GM18511 (cell line): ENCODE data around the gene PAGR1.
"Not testable (repeated sequence)": the region's sequence is repeated elsewhere in the genome, so short reads cannot be mapped to it uniquely, and the experiment has no call there.

Experiments
- ATAC-seq: cut with Tn5 transposase; IDR thresholded peaks from one replicate; pipeline ENCODE4 v1.9.1; 2021; ENCODE audit warnings: mild to moderate bottlenecking, moderate library complexity; ENCODE audit not compliant: unreplicated experiment

Gene PAGR1

DNA sequence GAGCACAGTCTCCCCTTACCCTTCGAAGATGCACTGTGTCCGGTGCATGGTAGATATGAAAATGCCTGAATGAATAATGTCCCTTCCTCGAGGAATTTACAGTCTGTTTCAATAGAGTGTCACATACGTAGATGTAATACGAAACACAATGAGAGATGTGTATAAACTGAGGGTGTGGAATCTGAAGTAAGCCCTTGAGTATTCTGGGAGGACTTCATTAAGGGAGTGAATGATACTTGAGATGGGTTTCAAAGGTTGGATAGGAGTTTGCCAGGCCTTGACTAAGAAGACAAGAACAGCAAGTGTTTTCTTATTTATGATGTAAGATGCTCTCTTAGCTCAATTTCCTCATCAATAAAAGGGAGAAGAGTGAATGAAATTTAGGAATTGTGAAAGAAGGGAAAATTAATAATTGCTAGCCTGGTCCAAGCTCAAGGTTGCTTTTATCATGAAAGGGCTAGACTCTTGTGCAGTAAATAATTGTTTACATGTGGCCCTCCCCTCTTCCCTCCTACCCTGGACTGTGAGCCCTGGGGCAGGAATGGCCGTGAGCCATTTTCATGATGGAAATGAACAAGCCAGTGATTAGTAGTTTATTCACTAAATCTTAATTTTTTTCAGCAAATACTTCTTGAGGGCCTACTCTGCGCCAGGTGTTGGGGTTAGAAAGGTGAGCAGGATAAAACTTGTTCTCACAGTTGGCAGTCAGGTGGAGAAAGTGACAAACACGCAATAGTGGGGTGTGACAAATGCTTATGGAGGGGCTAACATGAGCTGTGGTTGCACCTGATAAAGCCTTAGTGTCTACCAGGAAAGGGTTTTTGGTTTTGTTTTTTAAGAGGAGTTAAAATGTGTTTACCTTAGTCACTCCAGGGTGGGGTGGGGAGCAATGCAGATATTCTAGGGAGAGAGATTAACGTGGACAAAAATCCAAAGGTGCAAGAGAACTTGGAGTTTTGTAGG is 23.8 kb upstream of the PAGR1 start:
- no peak for ATAC-seq

DNA sequence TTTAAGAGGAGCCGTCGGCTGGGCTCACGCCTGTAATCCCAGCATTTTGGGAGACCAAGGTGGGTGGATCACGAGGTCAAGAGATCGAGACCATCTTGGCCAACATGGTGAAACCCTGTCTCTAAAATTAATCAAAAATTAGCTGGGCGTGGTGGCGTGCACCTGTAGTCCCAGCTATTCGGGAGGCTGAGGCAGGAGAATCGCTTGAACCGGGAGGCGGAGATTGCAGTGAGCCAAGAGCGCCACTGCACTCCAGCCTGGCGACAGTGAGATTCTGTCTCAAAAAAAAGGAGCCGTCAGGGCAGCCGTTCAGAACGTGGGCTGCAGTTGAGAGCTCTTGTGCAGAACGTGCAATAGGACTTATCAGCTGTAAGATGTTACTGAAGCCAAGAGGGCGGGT is 22.8 kb upstream of the PAGR1 start:
- ATAC-seq, result not testable (repeated sequence)

DNA sequence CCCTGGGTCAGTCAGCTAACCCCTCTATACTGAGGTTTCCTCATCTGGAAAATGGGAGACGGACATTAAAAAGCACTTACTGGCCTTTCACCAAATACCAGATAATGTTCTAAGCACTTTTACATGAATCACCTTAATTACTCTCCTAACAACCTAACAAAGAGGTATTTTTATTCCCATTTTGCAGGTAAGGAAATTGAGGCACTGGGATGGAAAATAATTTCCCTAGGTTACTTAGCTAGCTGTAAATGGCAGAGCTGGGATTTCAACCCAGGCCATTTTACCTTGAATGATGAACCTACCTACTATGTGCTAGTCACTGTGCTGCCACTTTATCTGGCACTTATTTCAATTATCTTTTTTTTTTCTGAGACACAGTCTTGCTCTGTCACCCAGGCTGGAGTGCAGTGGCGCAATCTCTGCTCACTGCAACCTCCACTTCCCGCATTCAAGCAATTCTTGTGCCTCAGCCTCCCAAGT is 21.7 kb upstream of the PAGR1 start:
- ATAC-seq, result no peak

DNA sequence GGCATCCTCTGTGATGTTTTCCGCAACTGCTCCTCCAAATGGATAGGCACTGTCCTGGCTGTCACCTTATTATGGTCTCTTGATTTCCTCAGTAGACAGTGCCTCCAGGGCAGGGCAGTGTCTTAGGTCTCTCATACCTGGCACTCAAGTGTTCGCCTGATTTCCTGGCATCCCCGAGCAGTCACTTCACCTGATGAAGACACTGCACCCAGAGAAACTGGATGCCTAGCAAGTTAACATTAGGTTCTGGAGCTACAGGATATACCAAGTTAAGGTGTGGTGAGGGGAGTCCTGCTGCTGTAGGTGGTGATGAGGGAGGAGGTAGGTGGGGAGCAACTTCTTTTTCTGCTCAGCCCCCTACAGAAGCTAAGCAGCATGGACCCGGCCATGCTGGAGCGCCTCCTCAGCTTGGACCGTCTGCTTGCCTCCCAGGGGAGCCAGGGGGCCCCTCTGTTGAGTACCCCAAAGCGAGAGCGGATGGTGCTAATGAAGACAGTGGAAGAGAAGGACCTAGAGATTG is 13.5 kb upstream of the PAGR1 start:
- ATAC-seq, result no peak

DNA sequence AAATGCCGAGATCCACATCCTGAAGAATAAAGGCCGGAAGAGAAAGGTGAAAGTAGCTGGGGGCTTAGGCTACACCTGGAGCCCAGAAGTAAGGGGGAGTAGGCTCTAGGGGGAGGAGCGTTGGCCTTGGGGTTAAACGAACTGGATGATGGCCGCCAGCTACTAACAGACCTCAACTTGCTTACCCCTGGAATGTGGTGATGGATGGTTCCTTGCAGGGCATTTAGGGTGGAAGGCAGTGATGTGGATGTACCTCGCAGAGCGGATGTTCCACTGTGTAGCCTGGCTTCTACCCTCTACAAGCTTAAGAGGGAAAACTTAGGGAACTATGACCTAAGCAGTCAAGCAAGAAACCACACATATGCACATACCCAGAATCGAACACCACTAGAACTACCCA is 11.9 kb upstream of the PAGR1 start:
- no peak for ATAC-seq

DNA sequence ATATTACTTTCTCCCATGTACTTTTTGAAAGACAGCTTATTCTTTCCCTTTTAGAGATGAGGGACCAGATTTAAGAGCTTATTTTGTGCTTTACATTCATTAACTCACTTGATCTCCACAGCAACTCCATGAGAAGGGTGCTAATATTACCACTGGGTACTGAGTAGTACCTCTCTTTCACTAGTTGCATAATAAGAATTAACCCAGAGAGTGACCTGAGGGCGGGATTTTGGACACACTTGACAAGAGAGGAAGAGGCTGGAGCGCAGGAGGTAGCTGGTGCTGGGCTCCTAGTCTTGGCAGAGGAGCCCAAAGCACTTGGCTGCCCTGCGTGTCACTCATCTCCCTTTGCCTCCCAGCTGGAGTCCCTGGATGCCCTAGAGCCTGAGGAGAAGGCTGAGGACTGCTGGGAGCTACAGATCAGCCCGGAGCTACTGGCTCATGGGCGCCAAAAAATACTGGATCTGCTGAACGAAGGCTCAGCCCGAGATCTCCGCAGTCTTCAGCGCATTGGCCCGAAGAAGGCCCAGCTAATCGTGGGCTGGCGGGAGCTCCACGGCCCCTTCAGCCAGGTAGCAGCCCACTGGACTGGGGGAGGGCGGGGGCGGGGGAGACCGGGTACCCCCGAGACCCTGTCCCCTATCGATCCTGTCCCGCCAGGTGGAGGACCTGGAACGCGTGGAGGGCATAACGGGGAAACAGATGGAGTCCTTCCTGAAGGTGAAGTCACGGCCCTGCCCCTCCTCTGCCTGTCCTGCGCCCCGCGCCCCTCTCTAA is 11.3 kb upstream of the PAGR1 start:
- no peak for ATAC-seq

DNA sequence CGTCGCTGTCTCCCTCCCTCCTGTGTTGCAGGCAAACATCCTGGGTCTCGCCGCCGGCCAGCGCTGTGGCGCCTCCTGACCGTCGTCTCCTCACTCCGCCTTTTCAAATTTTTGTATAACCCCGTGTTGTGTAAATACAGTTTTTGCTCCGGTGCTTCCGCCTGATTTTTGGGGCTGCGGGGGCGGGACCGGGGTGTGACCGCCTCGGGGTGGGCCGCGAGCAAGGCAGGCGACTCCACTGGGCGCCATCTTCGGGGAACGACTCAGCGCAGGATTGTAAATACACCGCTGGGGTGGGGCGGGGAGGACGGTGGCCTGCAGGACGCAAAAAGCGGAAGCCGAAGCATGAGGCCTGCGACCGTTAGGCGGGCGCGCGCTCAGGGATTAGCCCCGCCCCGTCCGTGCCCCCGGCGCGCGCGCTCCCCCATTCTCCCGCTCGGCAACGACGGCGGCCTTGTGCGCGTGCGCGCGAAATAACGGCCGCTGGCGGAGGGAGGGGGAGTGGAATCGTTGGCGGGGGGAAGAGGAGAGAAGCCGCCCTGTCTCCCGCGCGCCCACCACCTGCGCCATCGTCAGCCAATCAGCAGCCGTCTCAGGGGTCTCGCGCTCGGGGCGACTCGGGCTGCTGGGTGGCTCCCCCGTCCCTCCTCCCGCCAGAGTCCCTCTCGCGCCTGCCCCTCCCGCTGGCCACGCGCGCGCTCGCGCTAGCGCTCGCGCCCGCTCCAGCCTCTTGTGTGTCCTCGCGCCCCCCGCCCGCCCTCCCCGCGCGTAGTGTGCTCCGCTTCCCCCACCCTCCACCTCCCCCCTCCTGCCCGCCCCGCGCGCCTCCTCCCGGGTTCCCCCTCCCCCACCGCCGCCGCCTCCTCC is 10.5 kb upstream of the PAGR1 start:
- ATAC-seq, result peak; percentile 58

DNA sequence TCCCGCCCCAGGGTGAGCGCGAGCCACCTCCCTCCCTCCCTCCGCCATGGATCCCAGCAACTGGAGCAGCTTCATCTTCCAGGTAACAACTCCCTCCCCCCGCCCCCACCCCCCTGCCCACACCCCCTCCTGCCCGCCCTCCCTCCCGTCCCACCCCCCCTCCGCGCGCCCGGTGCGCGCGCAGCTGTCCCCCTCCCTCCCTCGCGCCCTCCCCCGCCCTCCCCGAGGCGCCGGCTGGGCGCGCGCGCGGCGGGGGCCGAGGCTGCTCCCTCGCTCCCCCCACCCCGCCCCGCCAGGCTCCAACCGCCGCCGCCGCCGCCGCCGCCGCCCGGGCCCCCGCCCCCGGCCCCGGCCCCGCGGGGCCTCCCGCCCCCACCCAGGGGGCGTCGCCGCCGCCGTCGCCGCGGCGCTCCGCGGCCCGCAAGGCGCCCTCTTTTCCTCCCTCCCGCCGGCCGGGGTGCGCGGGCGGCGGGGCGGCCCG is 9.8 kb upstream of the PAGR1 start, which contains the start of gene MAZ:
MAZ (plus strand) TSS at position 431 of the 481 bp plus-strand sequence. CDS start 173 bp downstream, outside the sequence.
- no peak for ATAC-seq

DNA sequence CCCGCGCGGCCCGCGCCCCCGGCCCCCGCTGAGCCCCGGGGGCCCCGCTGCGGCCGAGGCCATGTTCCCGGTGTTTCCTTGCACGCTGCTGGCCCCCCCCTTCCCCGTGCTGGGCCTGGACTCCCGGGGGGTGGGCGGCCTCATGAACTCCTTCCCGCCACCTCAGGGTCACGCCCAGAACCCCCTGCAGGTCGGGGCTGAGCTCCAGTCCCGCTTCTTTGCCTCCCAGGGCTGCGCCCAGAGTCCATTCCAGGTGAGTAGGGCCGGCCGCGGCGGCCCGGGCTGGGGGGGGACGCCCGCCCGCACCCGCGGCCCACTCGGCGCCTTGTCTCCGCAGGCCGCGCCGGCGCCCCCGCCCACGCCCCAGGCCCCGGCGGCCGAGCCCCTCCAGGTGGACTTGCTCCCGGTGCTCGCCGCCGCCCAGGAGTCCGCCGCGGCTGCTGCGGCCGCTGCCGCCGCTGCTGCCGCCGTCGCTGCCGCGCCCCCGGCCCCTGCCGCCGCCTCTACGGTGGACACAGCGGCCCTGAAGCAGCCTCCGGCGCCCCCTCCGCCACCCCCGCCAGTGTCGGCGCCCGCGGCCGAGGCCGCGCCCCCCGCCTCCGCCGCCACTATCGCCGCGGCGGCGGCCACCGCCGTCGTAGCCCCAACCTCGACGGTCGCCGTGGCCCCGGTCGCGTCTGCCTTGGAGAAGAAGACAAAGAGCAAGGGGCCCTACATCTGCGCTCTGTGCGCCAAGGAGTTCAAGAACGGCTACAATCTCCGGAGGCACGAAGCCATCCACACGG is 9.1 kb upstream of the PAGR1 start:
- ATAC-seq, result no peak

DNA sequence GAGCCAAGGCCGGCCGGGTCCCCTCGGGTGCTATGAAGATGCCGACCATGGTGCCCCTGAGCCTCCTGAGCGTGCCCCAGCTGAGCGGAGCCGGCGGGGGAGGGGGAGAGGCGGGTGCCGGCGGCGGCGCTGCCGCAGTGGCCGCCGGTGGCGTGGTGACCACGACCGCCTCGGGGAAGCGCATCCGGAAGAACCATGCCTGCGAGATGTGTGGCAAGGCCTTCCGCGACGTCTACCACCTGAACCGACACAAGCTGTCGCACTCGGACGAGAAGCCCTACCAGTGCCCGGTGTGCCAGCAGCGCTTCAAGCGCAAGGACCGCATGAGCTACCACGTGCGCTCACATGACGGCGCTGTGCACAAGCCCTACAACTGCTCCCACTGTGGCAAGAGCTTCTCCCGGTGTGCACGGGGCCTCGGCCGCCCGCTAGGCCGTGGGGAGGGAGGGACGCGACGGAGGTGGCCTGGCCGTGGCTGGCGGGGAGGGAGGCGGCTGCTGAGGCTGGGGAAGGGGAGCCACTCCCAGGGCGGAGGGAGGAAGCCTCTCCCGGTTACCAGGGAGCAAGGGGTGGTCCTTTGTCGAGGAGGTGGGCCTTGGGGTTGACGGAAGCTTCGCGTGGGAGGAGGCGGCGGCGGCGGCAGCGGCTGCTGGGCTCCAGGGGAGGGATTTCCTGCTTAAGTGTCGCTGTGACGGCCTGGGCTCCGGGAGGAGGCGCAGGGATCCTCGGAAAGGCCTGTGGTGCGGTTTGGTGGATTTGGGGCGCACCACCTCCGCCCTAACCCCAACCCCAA is 8.3 kb upstream of the PAGR1 start:
- ATAC-seq, result no peak

DNA sequence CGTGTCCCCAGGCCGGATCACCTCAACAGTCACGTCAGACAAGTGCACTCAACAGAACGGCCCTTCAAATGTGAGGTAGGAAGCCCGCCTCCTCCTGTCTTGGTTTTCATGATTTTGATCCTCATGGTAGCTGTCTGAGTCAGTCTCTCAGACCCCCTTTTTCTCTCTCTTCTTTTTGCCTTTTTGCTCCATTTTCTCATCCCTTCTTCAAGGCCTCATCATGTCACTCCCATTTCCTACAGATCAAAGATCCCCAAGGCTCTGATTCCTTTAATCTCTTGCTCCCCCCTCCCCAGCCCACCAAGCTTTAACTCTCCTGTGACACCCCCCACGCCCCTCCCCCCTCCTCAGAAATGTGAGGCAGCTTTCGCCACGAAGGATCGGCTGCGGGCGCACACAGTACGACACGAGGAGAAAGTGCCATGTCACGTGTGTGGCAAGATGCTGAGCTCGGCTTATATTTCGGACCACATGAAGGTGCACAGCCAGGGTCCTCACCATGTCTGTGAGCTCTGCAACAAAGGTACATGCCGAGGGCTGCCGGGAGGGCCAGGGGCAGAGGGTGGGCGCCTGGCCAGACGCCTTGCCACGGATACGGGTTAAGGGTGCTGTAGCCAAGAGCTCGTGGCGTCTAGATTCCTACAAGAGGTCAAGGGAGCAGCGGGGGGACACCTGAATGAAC is 7.6 kb upstream of the PAGR1 start:
- ATAC-seq, result no peak

DNA sequence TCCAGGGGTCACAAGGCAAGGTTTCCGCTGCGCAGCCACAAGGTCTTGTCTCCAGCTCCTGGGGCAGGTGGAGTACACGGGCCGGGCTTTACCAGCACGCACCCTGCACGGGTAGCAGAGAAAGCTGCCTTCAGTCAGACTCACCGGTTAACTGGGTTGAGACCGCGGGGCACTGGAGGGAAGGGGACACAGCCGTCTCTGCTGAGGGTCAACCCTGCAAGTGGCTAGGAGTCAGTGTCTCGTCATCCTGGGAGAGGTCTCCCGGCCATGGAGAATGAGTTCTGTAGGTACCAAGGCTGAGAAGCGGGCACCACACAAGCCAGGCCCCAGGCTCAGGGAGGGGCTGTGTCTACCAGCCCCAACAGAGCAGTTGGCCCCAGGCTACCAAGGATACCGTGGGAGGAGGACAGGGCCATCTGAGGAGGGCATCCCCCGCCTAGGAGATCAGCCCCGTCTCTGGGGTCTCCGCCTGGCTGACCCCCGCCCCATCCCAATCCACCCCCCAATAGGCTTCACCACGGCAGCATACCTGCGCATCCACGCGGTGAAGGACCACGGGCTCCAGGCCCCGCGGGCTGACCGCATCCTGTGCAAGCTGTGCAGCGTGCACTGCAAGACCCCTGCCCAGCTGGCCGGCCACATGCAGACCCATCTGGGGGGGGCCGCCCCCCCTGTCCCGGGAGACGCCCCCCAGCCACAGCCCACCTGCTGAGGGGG is 6.8 kb upstream of the PAGR1 start:
- no peak for ATAC-seq

DNA sequence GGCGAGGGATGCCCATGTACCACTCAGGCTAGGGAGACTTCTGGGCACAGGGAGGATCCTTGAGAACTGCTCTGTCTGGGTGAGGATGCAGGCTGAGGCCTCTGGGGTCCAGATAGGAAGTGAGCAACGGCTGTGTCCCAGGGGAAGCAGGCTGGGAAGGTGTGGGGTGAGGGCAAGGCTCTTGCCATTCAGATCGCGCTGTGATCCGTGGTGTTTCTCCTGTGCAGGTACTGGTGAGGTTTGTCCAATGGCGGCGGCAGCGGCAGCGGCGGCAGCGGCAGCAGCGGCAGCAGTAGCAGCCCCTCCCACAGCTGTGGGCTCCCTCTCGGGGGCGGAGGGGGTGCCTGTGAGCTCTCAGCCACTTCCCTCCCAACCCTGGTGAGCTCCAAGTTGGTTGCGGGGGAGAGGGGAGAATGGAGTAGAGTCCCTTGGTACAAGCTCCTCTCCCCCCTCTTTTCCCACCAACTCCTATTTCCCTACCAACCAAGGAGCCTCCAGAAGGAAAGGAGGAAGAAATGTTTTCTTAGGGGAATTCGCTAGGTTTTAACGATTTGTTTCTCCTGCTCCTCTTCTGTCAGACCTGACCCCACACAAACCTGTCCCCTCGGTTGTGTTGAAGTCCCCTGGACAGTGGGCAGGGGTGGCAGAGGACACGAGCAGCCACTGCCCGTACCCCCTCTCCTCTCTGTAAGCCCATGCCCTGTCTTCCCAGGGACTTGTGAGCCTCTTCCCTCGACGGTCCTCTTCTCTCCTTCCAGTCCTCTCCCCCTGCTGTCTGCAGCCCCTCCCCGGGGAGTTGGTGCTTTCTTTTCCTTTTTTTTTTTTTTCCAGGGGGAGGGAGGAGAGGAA is 5.9 kb upstream of the PAGR1 start:
- ATAC-seq, result no peak

DNA sequence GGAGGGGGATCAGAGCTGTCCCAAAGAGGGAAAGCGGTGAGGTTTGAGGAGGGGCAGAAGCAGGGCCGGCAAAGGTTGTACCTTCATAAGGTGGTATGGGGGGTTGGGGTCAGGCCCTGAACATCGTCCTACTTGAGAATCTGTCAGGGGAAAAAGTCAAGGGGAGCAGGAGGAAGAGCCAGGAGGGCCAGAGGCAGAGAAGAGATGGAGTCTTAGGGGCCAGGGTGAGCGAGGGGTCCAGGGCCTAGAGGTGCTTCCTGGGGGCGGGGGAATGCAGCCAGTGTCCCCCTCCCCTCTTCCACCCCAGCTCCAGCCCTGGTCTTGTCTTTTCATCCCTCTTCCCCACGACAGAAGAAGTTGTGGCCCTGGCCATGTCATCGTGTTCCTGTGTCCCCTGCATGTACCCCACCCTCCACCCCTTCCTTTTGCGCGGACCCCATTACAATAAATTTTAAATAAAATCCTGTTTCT is 5.2 kb upstream of the PAGR1 start:
- no peak for ATAC-seq

DNA sequence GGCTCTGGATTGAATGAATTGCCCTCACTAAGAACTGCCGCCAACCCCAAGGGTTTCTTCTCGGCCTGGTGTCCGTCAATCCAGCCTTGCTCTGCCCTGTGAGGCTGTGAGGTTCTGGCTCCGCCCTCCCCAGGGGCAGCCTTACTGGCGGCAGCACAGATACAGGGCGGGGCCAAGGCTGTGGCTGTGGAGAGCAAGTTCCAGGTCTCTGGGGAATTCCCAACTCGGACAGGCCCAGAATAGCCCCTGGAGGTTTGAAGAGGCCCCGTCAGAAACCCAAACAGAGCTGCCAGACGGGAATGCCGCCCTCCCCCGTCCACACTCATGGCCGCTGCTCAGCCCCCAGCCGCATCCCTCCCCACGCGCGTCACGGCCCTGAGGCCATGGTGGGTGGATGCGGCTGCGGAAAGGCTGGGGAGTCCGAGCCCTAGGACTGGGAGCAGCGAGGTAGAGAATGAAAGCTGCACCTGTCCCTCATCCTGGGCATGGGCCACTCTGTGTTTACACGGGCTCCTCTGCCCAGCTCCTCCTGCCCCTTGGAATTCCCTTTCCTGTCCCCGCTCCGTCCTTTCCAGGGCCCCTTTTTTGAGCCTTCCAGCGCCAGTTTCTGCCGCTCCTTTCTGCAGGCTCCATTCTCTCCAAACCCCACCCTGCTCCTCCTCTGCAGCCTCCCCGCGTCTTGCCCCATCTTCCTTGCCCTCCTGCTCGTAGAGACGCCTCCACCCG is 4.6 kb upstream of the PAGR1 start:
- peak; percentile 42 for ATAC-seq
